ENCODE results near the gene SLC22A3.

SLC22A3 gene

DNA sequence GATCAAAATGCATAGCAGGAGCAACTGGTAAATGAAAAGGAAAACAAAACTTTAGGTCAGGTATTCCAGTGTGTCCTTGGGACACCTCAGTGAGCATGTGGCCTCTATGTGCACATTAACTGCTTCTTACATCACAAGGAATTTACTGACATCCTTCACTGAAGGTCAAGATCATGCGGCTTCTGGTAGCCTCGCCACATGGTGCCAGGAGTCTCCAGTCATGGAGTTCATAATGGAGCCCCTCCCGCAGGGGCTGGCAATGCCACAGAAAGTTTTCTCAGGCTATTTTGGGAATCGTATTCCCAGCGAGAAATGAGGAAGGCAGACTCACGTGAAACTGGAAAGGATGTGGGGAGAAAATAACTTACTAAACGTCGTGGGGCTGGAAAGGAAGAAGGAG, 19.7 kb upstream of the SLC22A3 start:
- TF ChIP-seq, protein P1, sequence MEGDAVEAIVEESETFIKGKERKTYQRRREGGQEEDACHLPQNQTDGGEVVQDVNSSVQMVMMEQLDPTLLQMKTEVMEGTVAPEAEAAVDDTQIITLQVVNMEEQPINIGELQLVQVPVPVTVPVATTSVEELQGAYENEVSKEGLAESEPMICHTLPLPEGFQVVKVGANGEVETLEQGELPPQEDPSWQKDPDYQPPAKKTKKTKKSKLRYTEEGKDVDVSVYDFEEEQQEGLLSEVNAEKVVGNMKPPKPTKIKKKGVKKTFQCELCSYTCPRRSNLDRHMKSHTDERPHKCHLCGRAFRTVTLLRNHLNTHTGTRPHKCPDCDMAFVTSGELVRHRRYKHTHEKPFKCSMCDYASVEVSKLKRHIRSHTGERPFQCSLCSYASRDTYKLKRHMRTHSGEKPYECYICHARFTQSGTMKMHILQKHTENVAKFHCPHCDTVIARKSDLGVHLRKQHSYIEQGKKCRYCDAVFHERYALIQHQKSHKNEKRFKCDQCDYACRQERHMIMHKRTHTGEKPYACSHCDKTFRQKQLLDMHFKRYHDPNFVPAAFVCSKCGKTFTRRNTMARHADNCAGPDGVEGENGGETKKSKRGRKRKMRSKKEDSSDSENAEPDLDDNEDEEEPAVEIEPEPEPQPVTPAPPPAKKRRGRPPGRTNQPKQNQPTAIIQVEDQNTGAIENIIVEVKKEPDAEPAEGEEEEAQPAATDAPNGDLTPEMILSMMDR (conservative IDR thresholded peaks at IDR 0.05), result no peak
- no peak overlapping the region for H3K27ac ChIP-seq

DNA sequence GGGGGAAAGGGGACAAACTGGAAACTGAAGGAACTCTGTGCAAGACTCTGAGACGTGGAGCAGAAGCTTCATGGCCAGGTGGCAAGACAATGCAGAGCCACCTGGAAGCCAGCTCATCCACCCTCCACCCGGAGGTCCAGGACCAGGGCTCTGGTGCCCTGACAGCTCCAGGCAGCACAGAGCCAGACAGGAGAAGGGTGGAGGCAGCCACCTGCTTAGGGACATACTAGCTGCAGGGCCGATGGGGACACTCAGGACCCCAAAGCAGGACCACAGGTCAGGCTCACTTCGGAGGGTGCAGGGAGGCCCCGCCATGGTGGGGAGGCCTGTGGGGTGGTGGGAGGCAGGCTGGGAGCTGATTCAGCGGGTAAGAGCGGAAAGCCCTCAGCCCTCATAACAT, 19.0 kb upstream of the SLC22A3 start:
- TF ChIP-seq, protein P1 (conservative IDR thresholded peaks at IDR 0.05), result no peak

DNA sequence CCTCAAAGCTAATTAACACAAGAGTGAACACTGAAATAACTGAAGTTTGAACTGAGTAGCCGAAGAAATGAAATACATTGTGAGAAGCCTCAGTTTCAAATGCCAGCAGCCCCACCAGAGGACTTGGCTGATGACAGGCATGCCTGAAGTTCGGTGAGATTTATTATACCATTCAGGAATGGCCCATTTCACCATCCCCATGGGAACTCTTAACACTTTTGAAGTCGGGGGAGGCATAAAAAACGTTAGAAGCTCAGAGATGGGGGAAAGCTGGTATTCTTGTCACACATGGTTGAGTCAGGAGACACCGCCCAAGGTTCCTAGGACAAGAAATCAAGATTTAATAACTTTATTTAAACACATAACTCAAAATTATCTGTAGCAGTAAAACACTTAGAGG, 17.6 kb upstream of the SLC22A3 start:
- TF ChIP-seq, protein P1 (conservative IDR thresholded peaks at IDR 0.05), result no peak
- no peak overlapping the region for H3K27ac ChIP-seq

More for the DNA sequence above, 19.0 kb upstream of the SLC22A3 start:
- no peak overlapping the region for H3K27ac ChIP-seq

DNA sequence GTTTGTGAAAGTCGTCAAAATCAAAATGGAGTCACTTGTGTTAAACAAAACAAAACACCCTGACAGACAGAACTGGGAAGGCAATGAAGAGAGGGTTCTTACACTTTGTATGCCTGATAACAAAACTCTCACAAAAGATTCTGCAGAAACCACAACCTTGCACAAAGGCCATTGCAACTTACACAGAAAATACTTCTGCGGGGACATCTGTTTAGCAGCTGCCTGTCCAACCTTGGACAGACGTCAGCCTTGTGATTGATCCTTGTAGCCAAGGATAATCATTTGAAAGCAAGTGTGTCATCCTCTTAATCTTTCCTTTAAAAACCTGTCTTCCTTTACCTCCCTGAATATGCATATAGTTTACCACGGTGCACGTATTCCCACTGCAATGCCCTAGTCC, 17.0 kb upstream of the SLC22A3 start:
- TF ChIP-seq, protein P1 (conservative IDR thresholded peaks at IDR 0.05), result no peak
- H3K27ac ChIP-seq, result no peak overlapping the region

DNA sequence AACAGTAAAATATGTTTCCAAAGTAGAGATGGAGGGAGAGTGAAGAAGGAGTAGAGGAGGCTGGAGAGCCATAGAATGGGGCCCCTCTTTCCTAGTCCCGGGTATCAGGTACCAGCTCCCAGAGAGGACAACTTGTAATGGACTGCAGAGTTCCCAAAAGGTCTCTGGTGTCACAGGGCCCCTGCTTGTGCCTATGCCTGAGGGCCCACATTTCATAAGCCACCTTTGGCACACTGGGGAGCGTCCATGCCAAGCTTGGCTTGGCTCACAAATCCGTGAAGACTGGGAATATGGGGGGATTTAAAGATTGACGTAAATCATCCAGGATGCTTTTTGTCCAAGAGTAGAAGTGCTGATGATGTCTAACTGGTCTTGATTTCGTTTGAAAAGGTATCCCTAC, 16.4 kb upstream of the SLC22A3 start:
- H3K27ac ChIP-seq, result no peak overlapping the region
- TF ChIP-seq, protein P1 (conservative IDR thresholded peaks at IDR 0.05), result no peak

DNA sequence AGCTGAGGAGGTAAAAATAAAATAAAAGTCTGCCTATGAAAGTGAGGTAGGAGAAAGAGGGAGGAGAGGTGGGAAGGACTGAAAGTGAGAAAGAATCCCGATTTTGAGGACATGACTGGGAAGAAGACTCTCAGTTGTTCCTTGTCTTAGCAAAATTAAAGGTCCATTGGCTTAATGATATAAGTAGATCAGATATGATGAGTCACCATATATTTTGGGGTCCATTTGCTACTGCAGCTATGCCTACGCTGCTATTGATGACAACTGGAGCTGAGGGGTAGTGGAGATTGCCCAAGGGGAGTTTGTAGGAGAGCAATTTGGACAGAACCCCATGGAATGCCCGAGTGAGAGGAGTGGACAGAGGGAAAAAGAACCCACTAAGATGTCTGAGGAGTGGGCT, 15.1 kb upstream of the SLC22A3 start:
- no peak overlapping the region for H3K27ac ChIP-seq
- TF ChIP-seq, protein P1 (conservative IDR thresholded peaks at IDR 0.05), result no peak

DNA sequence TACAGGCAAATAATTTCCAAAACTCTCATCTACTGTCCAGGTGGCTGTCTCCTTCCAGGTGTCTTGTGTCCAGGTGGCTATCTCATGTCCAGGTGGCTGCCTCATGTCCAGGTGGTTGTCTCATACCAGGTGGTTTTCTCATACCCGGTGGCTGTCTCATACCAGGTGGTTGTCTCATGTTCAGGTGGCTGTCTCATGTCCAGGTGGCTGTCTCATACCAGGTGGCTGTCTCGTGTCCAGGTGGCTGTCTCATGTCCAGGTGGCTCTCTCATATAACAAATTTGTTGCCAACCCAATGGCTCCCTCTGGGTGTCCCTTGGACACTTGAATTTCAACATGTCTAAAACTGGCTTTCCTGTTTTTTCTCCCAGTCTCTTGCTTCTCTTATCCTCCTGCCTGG, 14.3 kb upstream of the SLC22A3 start:
- TF ChIP-seq, protein P1 (conservative IDR thresholded peaks at IDR 0.05), result no peak
- no peak overlapping the region for H3K27ac ChIP-seq

DNA sequence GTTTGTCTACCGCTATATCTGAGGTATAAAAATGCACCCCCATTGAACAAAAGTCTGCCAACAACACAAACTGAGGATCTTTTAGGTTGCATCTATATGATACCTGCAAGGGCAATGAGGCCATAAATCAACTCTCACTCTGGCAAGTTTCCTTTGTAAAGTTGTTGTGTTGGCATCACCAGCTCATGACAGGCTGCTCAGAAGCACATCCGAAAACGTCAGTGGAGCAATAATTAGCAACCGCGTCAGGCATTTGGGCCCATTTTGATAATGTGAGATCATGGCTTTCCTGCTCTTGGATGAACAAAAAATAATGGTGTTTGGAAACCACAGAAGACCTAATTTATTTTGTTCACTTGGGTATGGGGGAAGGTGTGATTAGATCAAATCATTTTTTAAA, 12.0 kb upstream of the SLC22A3 start:
- TF ChIP-seq, protein P1 (conservative IDR thresholded peaks at IDR 0.05), result no peak

More for the DNA sequence above, 12.0 kb upstream of the SLC22A3 start:
- no peak overlapping the region for H3K27ac ChIP-seq

Measured in VCaP (cell line).